Effector CD8-positive, alpha-beta T cell (primary cell): ENCODE results near the gene PLSCR3.

Experiments
- DNase-seq: peaks from one replicate; lab custom pipeline; 2025; lab: John Stamatoyannopoulos, UW

PLSCR3 gene

GRCh38 chr17:7348478-7349242, 45.7 kb downstream of the PLSCR3 start:
- no peak for DNase-seq

- DNase-seq: no peak
These were observed 46.5 kb downstream of the PLSCR3 start for GRCh38 chr17:7347630-7348477.

- no peak for DNase-seq
These were observed 47.3 kb downstream of the PLSCR3 start for GRCh38 chr17:7346761-7347614.

GRCh38 chr17:7343250-7343649, 51.1 kb downstream of the PLSCR3 start:
- DNase-seq: no peak

GRCh38 chr17:7341842-7342241, 52.5 kb downstream of the PLSCR3 start:
- no peak for DNase-seq

GRCh38 chr17:7340179-7340578, 54.1 kb downstream of the PLSCR3 start:
- DNase-seq: no peak
